Measurements from ENCODE around the gene RARG.

The RARG gene

GRCh38 chr12:53234271-53234914 is 2.4 kb upstream of the RARG start:
- H2BK12ac ChIP-seq (ENCODE audit: low read length), result no peak overlapping the region
- no peak overlapping the region for H2AFZ ChIP-seq (ENCODE audit: insufficient read depth, low read length, poor library complexity)
- no peaks in the 10 kb centered on the region for H3K27me3 ChIP-seq (ENCODE audit: insufficient read depth, low read length)
- H3K79me2 ChIP-seq (ENCODE audit: control insufficient read depth, insufficient read depth, low read length, poor library complexity), result peaks cover 3% of the 10 kb centered on the region
- no peak overlapping the region for H4K8ac ChIP-seq (ENCODE audit: low read depth, low read length)
- H2AK5ac ChIP-seq (ENCODE audit: low read length), result no peak overlapping the region
- H3K36me3 ChIP-seq (ENCODE audit: control insufficient read depth in 1 of 2, insufficient read depth in 2 of 2, low read length in 2 of 2), result no peaks in the 10 kb centered on the region
- H3K14ac ChIP-seq (ENCODE audit: low read length), result no peak overlapping the region
- peak overlapping the region; percentile 58 for H4K91ac ChIP-seq (ENCODE audit: low read depth, low read length)
- H3K4me3 ChIP-seq (ENCODE audit: low read depth, low read length), result no peak overlapping the region
- H3K4me1 ChIP-seq (ENCODE audit: control insufficient read depth in 1 of 2, insufficient read depth in 2 of 2, low read length in 2 of 2), result peaks cover 34 to 41% of the 10 kb centered on the region in 2 experiments
- no peak overlapping the region for H2BK5ac ChIP-seq (ENCODE audit: low read depth, low read length, poor library complexity)
- WGBS (ENCODE audit: extremely low coverage, insufficient coverage, insufficient read length), result no CpG with 5 or more reads among the region's 12 CpGs
- H4K12ac ChIP-seq (ENCODE audit: low read depth, low read length), result no peak overlapping the region
- no peak overlapping the region for H3K4ac ChIP-seq (ENCODE audit: low read depth, low read length)
- DNase-seq, result no peak
- no peaks in the 10 kb centered on the region for H3K9me3 ChIP-seq (ENCODE audit: insufficient read depth, low read depth, low read length)
- peak overlapping the region; percentile 31 for H3K4me2 ChIP-seq (ENCODE audit: low read length)
- H3K23ac ChIP-seq (ENCODE audit: low read length), result no peak overlapping the region
- H3K18ac ChIP-seq (ENCODE audit: low read length), result no peak overlapping the region
- H3K27ac ChIP-seq (ENCODE audit: low read depth, low read length), result no peak overlapping the region
- H2BK120ac ChIP-seq (ENCODE audit: insufficient read depth, low read length, poor library complexity), result no peak overlapping the region
- H3K9ac ChIP-seq (ENCODE audit: low read length), result no peak overlapping the region
- peaks cover 21% of the 10 kb centered on the region for H3K79me1 ChIP-seq (ENCODE audit: low read length)

- peak overlapping the region; percentile 5 for H2AFZ ChIP-seq (ENCODE audit: insufficient read depth, low read length, poor library complexity)
- H3K18ac ChIP-seq (ENCODE audit: low read length), result peak overlapping the region; percentile 37
- WGBS (ENCODE audit: extremely low coverage, insufficient coverage, insufficient read length), result no CpG with 5 or more reads among the region's 7 CpGs
- peaks cover 3% of the 10 kb centered on the region for H3K79me2 ChIP-seq (ENCODE audit: control insufficient read depth, insufficient read depth, low read length, poor library complexity)
- H3K4me2 ChIP-seq (ENCODE audit: low read length), result peak overlapping the region; percentile 31
- no peak overlapping the region for H3K4me3 ChIP-seq (ENCODE audit: low read depth, low read length)
- no peak overlapping the region for H2BK5ac ChIP-seq (ENCODE audit: low read depth, low read length, poor library complexity)
- no peak overlapping the region for H3K4ac ChIP-seq (ENCODE audit: low read depth, low read length)
- peak overlapping the region; percentile 11 for H2BK12ac ChIP-seq (ENCODE audit: low read length)
- H3K23ac ChIP-seq (ENCODE audit: low read length), result no peak overlapping the region
- DNase-seq, result no peak
- peak overlapping the region; percentile 9 for H3K14ac ChIP-seq (ENCODE audit: low read length)
- no peak overlapping the region for H2BK120ac ChIP-seq (ENCODE audit: insufficient read depth, low read length, poor library complexity)
- peaks cover 21% of the 10 kb centered on the region for H3K79me1 ChIP-seq (ENCODE audit: low read length)
- no peaks in the 10 kb centered on the region for H3K9me3 ChIP-seq (ENCODE audit: insufficient read depth, low read depth, low read length)
- H3K27me3 ChIP-seq (ENCODE audit: insufficient read depth, low read length), result no peaks in the 10 kb centered on the region
- peak overlapping the region; percentile 42 for H2AK5ac ChIP-seq (ENCODE audit: low read length)
- peak overlapping the region; percentile 58 for H4K91ac ChIP-seq (ENCODE audit: low read depth, low read length)
- H3K36me3 ChIP-seq (ENCODE audit: control insufficient read depth in 1 of 2, insufficient read depth in 2 of 2, low read length in 2 of 2), result no peaks in the 10 kb centered on the region
- H4K12ac ChIP-seq (ENCODE audit: low read depth, low read length), result peak overlapping the region; percentile 1
- no peak overlapping the region for H3K9ac ChIP-seq (ENCODE audit: low read length)
- H4K8ac ChIP-seq (ENCODE audit: low read depth, low read length), result no peak overlapping the region
- H3K27ac ChIP-seq (ENCODE audit: low read depth, low read length), result no peak overlapping the region
- H3K4me1 ChIP-seq (ENCODE audit: control insufficient read depth in 1 of 2, insufficient read depth in 2 of 2, low read length in 2 of 2), result peaks cover 35 to 41% of the 10 kb centered on the region in 2 experiments
Observed at GRCh38 chr12:53233671-53234121, 1.7 kb upstream of the RARG start.

- Histone ChIP-seq H3K4me3 (ENCODE audit: low read depth, low read length) (peak overlapping the region; percentile 25), H3K27me3 (ENCODE audit: insufficient read depth, low read length) (no peaks in the 10 kb centered on the region), H3K36me3 (ENCODE audit: control insufficient read depth in 1 of 2, insufficient read depth in 2 of 2, low read length in 2 of 2) (no peaks in the 10 kb centered on the region), H4K8ac (ENCODE audit: low read depth, low read length) (peak overlapping the region; percentile 63), H3K79me2 (ENCODE audit: control insufficient read depth, insufficient read depth, low read length, poor library complexity) (peaks cover 3% of the 10 kb centered on the region), H2BK5ac (ENCODE audit: low read depth, low read length, poor library complexity) (peak overlapping the region; percentile 9), H3K18ac (ENCODE audit: low read length) (peak overlapping the region; percentile 89), H2BK120ac (ENCODE audit: insufficient read depth, low read length, poor library complexity) (peak overlapping the region; percentile 57), H4K12ac (ENCODE audit: low read depth, low read length) (peak overlapping the region; percentile 39), H3K23ac (ENCODE audit: low read length) (no peak overlapping the region), H2AK5ac (ENCODE audit: low read length) (peak overlapping the region; percentile 67), H3K4ac (ENCODE audit: low read depth, low read length) (peak overlapping the region; percentile 2), H2AFZ (ENCODE audit: insufficient read depth, low read length, poor library complexity) (peak overlapping the region; percentile 5), H2BK12ac (ENCODE audit: low read length) (peak overlapping the region; percentile 41), H3K9ac (ENCODE audit: low read length) (no peak overlapping the region), H4K91ac (ENCODE audit: low read depth, low read length) (peak overlapping the region; percentile 83), H3K79me1 (ENCODE audit: low read length) (peaks cover 21% of the 10 kb centered on the region), H3K27ac (ENCODE audit: low read depth, low read length) (peak overlapping the region; percentile 32), H3K4me1 (ENCODE audit: control insufficient read depth in 1 of 2, insufficient read depth in 2 of 2, low read length in 2 of 2) (peaks cover 35 to 41% of the 10 kb centered on the region in 2 experiments), H3K4me2 (ENCODE audit: low read length) (peak overlapping the region; percentile 66), H3K14ac (ENCODE audit: low read length) (peak overlapping the region; percentile 61), H3K9me3 (ENCODE audit: insufficient read depth, low read depth, low read length) (no peaks in the 10 kb centered on the region)
- WGBS (ENCODE audit: extremely low coverage, insufficient coverage, insufficient read length), result no CpG with 5 or more reads among the region's 11 CpGs
- DNase-seq, result peak in 1 of 2 donors; percentile 37
Observed at GRCh38 chr12:53232646-53233461, 845 bp upstream of the RARG start.

- peak overlapping the region; percentile 15 for H2AFZ ChIP-seq (ENCODE audit: insufficient read depth, low read length, poor library complexity)
Observed at GRCh38 chr12:53231671-53231920, 413 bp downstream of the RARG start.

More at GRCh38 chr12:53231671-53231920, 413 bp downstream of the RARG start:
- Histone ChIP-seq H3K9ac (ENCODE audit: low read length) (peak overlapping the region; percentile 24), H3K27me3 (ENCODE audit: insufficient read depth, low read length) (no peaks in the 10 kb centered on the region), H3K23ac (ENCODE audit: low read length) (no peak overlapping the region), H3K4me1 (ENCODE audit: control insufficient read depth in 1 of 2, insufficient read depth in 2 of 2, low read length in 2 of 2) (peaks cover 35 to 41% of the 10 kb centered on the region in 2 experiments), H2BK120ac (ENCODE audit: insufficient read depth, low read length, poor library complexity) (peak overlapping the region; percentile 20), H4K91ac (ENCODE audit: low read depth, low read length) (peak overlapping the region; percentile 69), H4K8ac (ENCODE audit: low read depth, low read length) (peak overlapping the region; percentile 61), H4K12ac (ENCODE audit: low read depth, low read length) (peak overlapping the region; percentile 6), H2BK5ac (ENCODE audit: low read depth, low read length, poor library complexity) (peak overlapping the region; percentile 82), H3K9me3 (ENCODE audit: insufficient read depth, low read depth, low read length) (no peaks in the 10 kb centered on the region), H3K27ac (ENCODE audit: low read depth, low read length) (peak overlapping the region; percentile 48), H2AK5ac (ENCODE audit: low read length) (no peak overlapping the region), H3K18ac (ENCODE audit: low read length) (peak overlapping the region; percentile 55), H3K4ac (ENCODE audit: low read depth, low read length) (peak overlapping the region; percentile 12), H2BK12ac (ENCODE audit: low read length) (peak overlapping the region; percentile 52), H3K4me2 (ENCODE audit: low read length) (peak overlapping the region; percentile 69), H3K36me3 (ENCODE audit: control insufficient read depth in 1 of 2, insufficient read depth in 2 of 2, low read length in 2 of 2) (peaks cover 0 to 4% of the 10 kb centered on the region in 2 experiments), H3K14ac (ENCODE audit: low read length) (peak overlapping the region; percentile 62), H3K79me1 (ENCODE audit: low read length) (peaks cover 21% of the 10 kb centered on the region), H3K79me2 (ENCODE audit: control insufficient read depth, insufficient read depth, low read length, poor library complexity) (peaks cover 3% of the 10 kb centered on the region), H3K4me3 (ENCODE audit: low read depth, low read length) (peak overlapping the region; percentile 71)
- no CpG with 5 or more reads among the region's 9 CpGs for WGBS (ENCODE audit: extremely low coverage, insufficient coverage, insufficient read length)
- DNase-seq, result no peak

Measured in trophoblast cell (in vitro differentiated cells and primary cell).